Measurements from ENCODE around the gene B3GALT5.

Gene B3GALT5

GRCh38 chr21:39660191-39660980 is 47.6 kb downstream of the B3GALT5 start:
- Histone ChIP-seq H3K4me3 (ENCODE audit: low read depth in 1 of 2, low read length in 2 of 2) (no peak overlapping the region), H4K20me1 (ENCODE audit: insufficient read depth, low read length) (no peaks in the 10 kb centered on the region), H3K9ac (ENCODE audit: low read depth, low read length) (no peak overlapping the region), H3K36me3 (ENCODE audit: insufficient read depth, low read length) (no peaks in the 10 kb centered on the region), H3K27me3 (ENCODE audit: insufficient read depth, low read length, poor library complexity) (peaks cover 4% of the 10 kb centered on the region), H3K4me2 (ENCODE audit: insufficient read depth, low read length) (no peak overlapping the region), H2AFZ (ENCODE audit: low read depth, low read length) (no peak overlapping the region), H3K79me2 (ENCODE audit: insufficient read depth, low read length) (no peaks in the 10 kb centered on the region), H3K27ac (ENCODE audit: low read length) (no peak overlapping the region), H3K4me1 (ENCODE audit: insufficient read depth, low read length) (no peaks in the 10 kb centered on the region), H3K9me3 (ENCODE audit: insufficient read depth, low read length, severe bottlenecking) (no peaks in the 10 kb centered on the region)
- no peak for ATAC-seq (ENCODE audit: insufficient read depth, low read depth)
- DNase-seq: no peak
- no peak for TF ChIP-seq CTCF (IDR thresholded peaks at IDR 0.05; ENCODE audit: borderline replicate concordance, extremely low read depth, low read length, poor library complexity, severe bottlenecking)
- no peak for TF ChIP-seq EZH2 (IDR thresholded peaks at IDR 0.05; ENCODE audit: borderline replicate concordance, low read depth, low read length, severe bottlenecking)

GRCh38 chr21:39661121-39661520 is 48.4 kb downstream of the B3GALT5 start:
- Histone ChIP-seq H3K36me3 (ENCODE audit: insufficient read depth, low read length) (no peaks in the 10 kb centered on the region), H2AFZ (ENCODE audit: low read depth, low read length) (no peak overlapping the region), H3K9ac (ENCODE audit: low read depth, low read length) (no peak overlapping the region), H3K4me1 (ENCODE audit: insufficient read depth, low read length) (no peaks in the 10 kb centered on the region), H3K9me3 (ENCODE audit: insufficient read depth, low read length, severe bottlenecking) (no peaks in the 10 kb centered on the region), H3K4me3 (ENCODE audit: low read depth in 1 of 2, low read length in 2 of 2) (no peak overlapping the region), H3K27ac (ENCODE audit: low read length) (no peak overlapping the region), H3K79me2 (ENCODE audit: insufficient read depth, low read length) (no peaks in the 10 kb centered on the region), H3K4me2 (ENCODE audit: insufficient read depth, low read length) (no peak overlapping the region), H3K27me3 (ENCODE audit: insufficient read depth, low read length, poor library complexity) (peaks cover 4% of the 10 kb centered on the region), H4K20me1 (ENCODE audit: insufficient read depth, low read length) (no peaks in the 10 kb centered on the region)
- DNase-seq (no peak), ATAC-seq (ENCODE audit: insufficient read depth, low read depth) (no peak)
- TF ChIP-seq EZH2 (IDR thresholded peaks at IDR 0.05; ENCODE audit: borderline replicate concordance, low read depth, low read length, severe bottlenecking) (no peak), CTCF (IDR thresholded peaks at IDR 0.05; ENCODE audit: borderline replicate concordance, extremely low read depth, low read length, poor library complexity, severe bottlenecking) (no peak)

- H2AFZ ChIP-seq (ENCODE audit: low read depth, low read length): no peak overlapping the region
- TF ChIP-seq CTCF (IDR thresholded peaks at IDR 0.05; ENCODE audit: borderline replicate concordance, extremely low read depth, low read length, poor library complexity, severe bottlenecking): no peak
- TF ChIP-seq EZH2 (IDR thresholded peaks at IDR 0.05; ENCODE audit: borderline replicate concordance, low read depth, low read length, severe bottlenecking): no peak
Measured at GRCh38 chr21:39661740-39662139, 49.0 kb downstream of the B3GALT5 start.

More at GRCh38 chr21:39661740-39662139, 49.0 kb downstream of the B3GALT5 start:
- no peak for DNase-seq
- no peak for ATAC-seq (ENCODE audit: insufficient read depth, low read depth)
- Histone ChIP-seq H3K79me2 (ENCODE audit: insufficient read depth, low read length) (no peaks in the 10 kb centered on the region), H3K4me1 (ENCODE audit: insufficient read depth, low read length) (no peaks in the 10 kb centered on the region), H3K36me3 (ENCODE audit: insufficient read depth, low read length) (no peaks in the 10 kb centered on the region), H4K20me1 (ENCODE audit: insufficient read depth, low read length) (no peaks in the 10 kb centered on the region), H3K4me2 (ENCODE audit: insufficient read depth, low read length) (no peak overlapping the region), H3K9me3 (ENCODE audit: insufficient read depth, low read length, severe bottlenecking) (no peaks in the 10 kb centered on the region), H3K4me3 (ENCODE audit: low read depth in 1 of 2, low read length in 2 of 2) (no peak overlapping the region), H3K9ac (ENCODE audit: low read depth, low read length) (no peak overlapping the region), H3K27ac (ENCODE audit: low read length) (no peak overlapping the region), H3K27me3 (ENCODE audit: insufficient read depth, low read length, poor library complexity) (peaks cover 4% of the 10 kb centered on the region)

Measured in DND-41 (cell line).